Measurements from ENCODE around the gene GLT1D1.
"Not testable (repeated sequence)": the region's sequence is repeated elsewhere in the genome, so short reads cannot be mapped to it uniquely, and the experiment has no call there.

GLT1D1 gene

GRCh38 chr12:128849806-128850205 is 3.5 kb upstream of the GLT1D1 start:
- intact Hi-C loops (cut with DNase I), result not testable (repeated sequence)

GRCh38 chr12:128850400-128850799 is 2.9 kb upstream of the GLT1D1 start:
- no peak for DNase-seq
- intact Hi-C loops (cut with DNase I), result no loop called here

More at GRCh38 chr12:128849806-128850205, 3.5 kb upstream of the GLT1D1 start:
- DNase-seq, result peak in 1 of 42 donors; percentile 4

GRCh38 chr12:128851429-128851828 is 1.8 kb upstream of the GLT1D1 start:
- DNase-seq, result peak in 1 of 42 donors; percentile 3
- intact Hi-C loops (cut with DNase I), result not testable (repeated sequence)

- intact Hi-C loops (cut with DNase I), result no loop called here
- DNase-seq, result peak in 1 of 42 donors; percentile 12
Measured at GRCh38 chr12:128852026-128852698, 1.1 kb upstream of the GLT1D1 start.

GRCh38 chr12:128853600-128854197 is 421 bp downstream of the GLT1D1 start:
- peak in 22 of 42 donors; percentile 11 to 57 (median 32) for DNase-seq
- intact Hi-C loops (cut with DNase I), result no loop called here

GRCh38 chr12:128856035-128856790 is 2.9 kb downstream of the GLT1D1 start:
- peak in 1 of 42 donors; percentile 8 for DNase-seq
- intact Hi-C loops (cut with DNase I), result no loop called here

- DNase-seq, result no peak
- intact Hi-C loops (cut with DNase I), result no loop called here
Measured at GRCh38 chr12:128856791-128857078, 3.5 kb downstream of the GLT1D1 start.

- intact Hi-C loops (cut with DNase I), result no loop called here
- DNase-seq, result no peak
Measured at GRCh38 chr12:128857133-128857763, 4.0 kb downstream of the GLT1D1 start.

GRCh38 chr12:128859311-128859710 is 6.0 kb downstream of the GLT1D1 start:
- peak in 1 of 42 donors; percentile 5 for DNase-seq
- intact Hi-C loops (cut with DNase I), result no loop called here

GRCh38 chr12:128861226-128862016 is 8.1 kb downstream of the GLT1D1 start:
- no peak for DNase-seq
- intact Hi-C loops (cut with DNase I), result no loop called here

GRCh38 chr12:128863957-128864356 is 10.7 kb downstream of the GLT1D1 start:
- DNase-seq, result peak in 21 of 42 donors; percentile 8 to 71 (median 37)
- intact Hi-C loops (cut with DNase I), result no loop called here

- DNase-seq, result peak in 40 of 42 donors; percentile 13 to 83 (median 50)
- intact Hi-C loops (cut with DNase I), result no loop called here
Measured at GRCh38 chr12:128864516-128865186, 11.4 kb downstream of the GLT1D1 start.

- intact Hi-C loops (cut with DNase I), result no loop called here
- DNase-seq, result no peak
Measured at GRCh38 chr12:128867466-128867865, 14.2 kb downstream of the GLT1D1 start.

- intact Hi-C loops (cut with DNase I), result no loop called here
Measured at GRCh38 chr12:128871516-128871892, 18.2 kb downstream of the GLT1D1 start.

GRCh38 chr12:128872303-128872702 is 19.0 kb downstream of the GLT1D1 start:
- intact Hi-C loops (cut with DNase I), result no loop called here
- DNase-seq, result peak in 1 of 42 donors; percentile 50

More at GRCh38 chr12:128871516-128871892, 18.2 kb downstream of the GLT1D1 start:
- DNase-seq, result no peak

GRCh38 chr12:128876559-128876958 is 23.3 kb downstream of the GLT1D1 start:
- intact Hi-C loops (cut with DNase I), result no loop called here
- DNase-seq, result no peak

- intact Hi-C loops (cut with DNase I), result no loop called here
- DNase-seq, result no peak
Measured at GRCh38 chr12:128879898-128880764, 26.9 kb downstream of the GLT1D1 start.

- intact Hi-C loops (cut with DNase I), result no loop called here
- no peak for DNase-seq
Measured at GRCh38 chr12:128891856-128892255, 38.6 kb downstream of the GLT1D1 start.

Measured in head of caudate nucleus (tissue), 42 donors.